OCI-LY7 (cell line): ENCODE measurements around the gene CA11. TPM values are rescaled to one million over a fixed set of nuclear protein-coding genes. Genes with fewer than 3 reads are reported as not detected.

Experiments used
- BruUV-seq: library from RNA; stranded (reverse); fragments of 400-500 nt; replicated peaks from 2 replicates; lab custom pipeline; 2021; lab: Mats Ljungman, UMichigan
- CTCF ChIA-PET: fragments of 300-600 bp; sonication (Branson Sonifier 250); formaldehyde crosslinking; loops from one replicate; lab custom pipeline; 2022; ENCODE audit warnings: antibody characterized with exemption; ENCODE audit not compliant: unreplicated experiment; lab: Charles Lee
- POLR2A ChIA-PET: fragments of 300-600 bp; sonication (Branson Sonifier 250); formaldehyde crosslinking; loops from one replicate; lab custom pipeline; 2022; ENCODE audit warnings: antibody characterized with exemption; lab: Charles Lee
- DNase-seq: peaks from one replicate; pipeline ENCODE4 v3.0.0-alpha.2; 2015; ENCODE audit warnings: low spot score
- H2AFZ ChIP-seq: fragments of 200-600 bp; sonication (generic), shearing (Covaris generic); 2 replicates; pipeline ENCODE4 v1.6.1; 2014; ENCODE audit warnings: mild to moderate bottlenecking, antibody characterized with exemption, low read length, moderate library complexity
- H3K27ac ChIP-seq: fragments of 200-600 bp; sonication (generic); 2 replicates; pipeline ENCODE4 v1.5.1; 2014; ENCODE audit warnings: mixed run types, low read depth, mild to moderate bottlenecking, moderate library complexity, low read length, inconsistent platforms; ENCODE audit not compliant: poor library complexity, severe bottlenecking
- H3K36me3 ChIP-seq: fragments of 200-600 bp; sonication (generic); 2 replicates; pipeline ENCODE4 v1.6.1; 2014; ENCODE audit warnings: mild to moderate bottlenecking, antibody characterized with exemption, low read length, moderate library complexity, mixed read lengths; ENCODE audit not compliant: insufficient read depth
- H3K4me1 ChIP-seq: fragments of 200-600 bp; sonication (generic); 2 replicates; pipeline ENCODE4 v1.5.1; 2014; ENCODE audit warnings: mild to moderate bottlenecking, low read length; ENCODE audit not compliant: insufficient read depth, poor library complexity, severe bottlenecking
- H3K4me2 ChIP-seq: fragments of 200-600 bp; sonication (generic); 2 replicates; pipeline ENCODE4 v1.6.1; 2014; ENCODE audit warnings: mild to moderate bottlenecking, low read length
- H3K4me3 ChIP-seq: fragments of 200-600 bp; sonication (generic); 2 replicates; pipeline ENCODE4 v1.5.1; 2014; ENCODE audit warnings: mild to moderate bottlenecking, low read depth, low read length; ENCODE audit not compliant: poor library complexity, severe bottlenecking
- H3K79me2 ChIP-seq: fragments of 200-600 bp; sonication (generic); 2 replicates; pipeline ENCODE4 v1.6.1; 2016; ENCODE audit warnings: low read depth, mild to moderate bottlenecking, low read length, moderate library complexity, mixed read lengths; ENCODE audit not compliant: insufficient read depth
- H3K9me2 ChIP-seq: fragments of 200-600 bp; sonication (generic); 2 replicates; pipeline ENCODE4 v1.6.1; 2016; ENCODE audit warnings: mild to moderate bottlenecking, low read length, mixed read lengths; ENCODE audit not compliant: insufficient read depth
- H3K9me3 ChIP-seq: fragments of 200-600 bp; sonication (generic); 2 replicates; pipeline ENCODE4 v1.6.1; 2014; ENCODE audit warnings: mild to moderate bottlenecking, mixed run types, low read length, mixed read lengths
- H4K20me1 ChIP-seq: fragments of 200-600 bp; sonication (generic); 2 replicates; pipeline ENCODE4 v1.6.1; 2014; ENCODE audit warnings: mild to moderate bottlenecking, antibody characterized with exemption, low read length, moderate library complexity, mixed read lengths; ENCODE audit not compliant: insufficient read depth
- CTCF ChIP-seq: fragments of 200-600 bp; sonication (generic); conservative IDR thresholded peaks from 2 replicates; pipeline ENCODE4 v1.5.1; 2014; ENCODE audit warnings: mild to moderate bottlenecking, antibody characterized with exemption, low read length, moderate library complexity, mixed read lengths
- EZH2phosphoT487 ChIP-seq: fragments of 200-600 bp; sonication (generic); IDR thresholded peaks from 2 replicates; pipeline ENCODE4 v1.6.1; 2018; ENCODE audit warnings: low read depth, borderline replicate concordance, mild to moderate bottlenecking, mixed run types, antibody characterized with exemption, low read length, moderate library complexity, mixed read lengths
- intact Hi-C: fragments of 100-400 bp; cut with micrococcal nuclease; formaldehyde crosslinking; loops from one replicate; pipeline ENCODE4 v1.10.0; 2022; ENCODE audit not compliant: unreplicated experiment
- total RNA-seq, 2 experiments: library from RNA; depleted of rRNA in 1 of 2; stranded (reverse); fragments of >200 nt in 1 of 2; shearing (Covaris generic) in 1 of 2; gene quantifications; 2 replicates each; pipeline ENCODE4 v1.2.3, GENCODE V29; 2014 to 2022

CA11 gene
- total RNA-seq, 2 experiments from 2014 or later: 2.5 to 10.8 TPM

GRCh38 chr19:48606463-48607358 is 39.3 kb downstream of the CA11 start, which contains the start of gene SPACA4:
Gene SPACA4 (plus strand): TSS chr19:48606742. CDS start chr19:48606979, 237 bp downstream.
- H3K4me3 ChIP-seq: no peak within 1 kb of the TSS
- peaks cover 34% of the 10 kb centered on the region for H3K36me3 ChIP-seq
- no peaks in the 10 kb centered on the region for H3K79me2 ChIP-seq
- intact Hi-C loops: no loop called here
- no peaks in the 10 kb centered on the region for H3K9me3 ChIP-seq
- H4K20me1 ChIP-seq: no peaks in the 10 kb centered on the region
- no peak for DNase-seq
- ChIA-PET CTCF (no interaction called here), POLR2A (interaction anchor here (0.8 kb wide), 1 partner anchor 127 kb away, joined by 4 read pairs; no protein-coding TSS in a partner anchor)
- H3K9me2 ChIP-seq: no peaks in the 10 kb centered on the region
- peaks cover 8% of the 10 kb centered on the region for H3K4me1 ChIP-seq
- H2AFZ ChIP-seq: no peak within 1 kb of the TSS
- TF ChIP-seq EZH2phosphoT487 (no peak), CTCF (no peak)
- no peak within 1 kb of the TSS for H3K4me2 ChIP-seq
- no peak within 1 kb of the TSS for H3K27ac ChIP-seq
- BruUV-seq: no TSS peak

GRCh38 chr19:48603850-48604249 is 42.1 kb downstream of the CA11 start:
- Histone ChIP-seq H2AFZ (no peak overlapping the region), H3K4me2 (no peak overlapping the region), H3K79me2 (no peaks in the 10 kb centered on the region), H3K4me3 (no peak overlapping the region), H3K4me1 (peaks cover 1% of the 10 kb centered on the region), H3K27ac (no peak overlapping the region), H3K9me3 (no peaks in the 10 kb centered on the region), H4K20me1 (no peaks in the 10 kb centered on the region), H3K9me2 (no peaks in the 10 kb centered on the region), H3K36me3 (peaks cover 25% of the 10 kb centered on the region)
- intact Hi-C loops: no loop called here
- TF ChIP-seq CTCF (no peak), EZH2phosphoT487 (no peak)
- ChIA-PET POLR2A (no interaction called here), CTCF (no interaction called here)
- DNase-seq: no peak
- BruUV-seq: no TSS peak

GRCh38 chr19:48603449-48603848 is 42.5 kb downstream of the CA11 start:
- intact Hi-C loops: no loop called here
- Histone ChIP-seq H3K9me2 (no peaks in the 10 kb centered on the region), H2AFZ (no peak overlapping the region), H3K4me3 (no peak overlapping the region), H3K4me1 (no peaks in the 10 kb centered on the region), H4K20me1 (no peaks in the 10 kb centered on the region), H3K4me2 (no peak overlapping the region), H3K27ac (no peak overlapping the region), H3K79me2 (no peaks in the 10 kb centered on the region), H3K9me3 (no peaks in the 10 kb centered on the region), H3K36me3 (peaks cover 25% of the 10 kb centered on the region)
- ChIA-PET POLR2A (no interaction called here), CTCF (no interaction called here)
- no peak for DNase-seq
- BruUV-seq: no TSS peak
- no peak for TF ChIP-seq EZH2phosphoT487
- no peak for TF ChIP-seq CTCF
